Measurements from ENCODE around the gene NAT9.

The NAT9 gene

DNA sequence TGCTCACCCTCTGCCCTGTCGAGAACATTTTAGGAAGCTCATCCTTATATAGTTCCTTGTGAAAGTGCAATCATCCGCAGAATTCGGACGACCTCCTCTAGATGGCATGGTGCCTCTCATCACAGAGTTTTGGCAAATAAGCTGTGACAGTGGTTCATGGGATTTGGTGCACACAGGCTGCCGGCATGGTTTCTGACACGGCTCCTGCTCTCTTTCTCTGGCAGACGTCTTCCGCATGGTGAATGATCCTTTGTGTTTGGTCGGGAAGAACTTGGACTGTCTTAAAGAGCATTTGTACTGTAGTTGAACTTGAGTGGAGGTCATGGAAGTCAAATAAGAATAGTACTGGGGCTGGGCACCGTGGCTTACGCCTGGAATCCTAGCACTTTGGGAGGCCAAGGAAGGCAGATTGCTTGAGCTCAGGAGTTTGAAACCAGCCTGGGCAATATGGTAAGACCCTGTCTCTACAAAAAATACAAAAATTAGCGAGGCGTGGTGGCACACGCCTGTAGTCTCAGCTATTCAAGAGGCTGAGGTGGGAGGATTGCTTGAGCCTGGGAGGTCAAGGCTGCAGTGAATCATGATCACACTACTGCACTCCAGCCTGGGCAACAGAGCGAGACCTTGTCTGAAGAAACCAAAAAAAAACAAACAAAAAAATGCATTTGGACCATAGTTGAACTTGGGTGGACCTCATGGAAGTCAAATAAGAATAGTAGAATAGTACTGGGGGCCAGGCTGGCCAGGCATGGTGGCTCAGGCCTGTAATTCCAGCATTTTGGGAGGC, 34.7 kb upstream of the NAT9 start:
- no peak for TF ChIP-seq CTCF (IDR thresholded peaks at IDR 0.05; ENCODE audit: low read depth, low read length)
- no peak for DNase-seq (ENCODE audit: extremely low read depth, low read depth)

DNA sequence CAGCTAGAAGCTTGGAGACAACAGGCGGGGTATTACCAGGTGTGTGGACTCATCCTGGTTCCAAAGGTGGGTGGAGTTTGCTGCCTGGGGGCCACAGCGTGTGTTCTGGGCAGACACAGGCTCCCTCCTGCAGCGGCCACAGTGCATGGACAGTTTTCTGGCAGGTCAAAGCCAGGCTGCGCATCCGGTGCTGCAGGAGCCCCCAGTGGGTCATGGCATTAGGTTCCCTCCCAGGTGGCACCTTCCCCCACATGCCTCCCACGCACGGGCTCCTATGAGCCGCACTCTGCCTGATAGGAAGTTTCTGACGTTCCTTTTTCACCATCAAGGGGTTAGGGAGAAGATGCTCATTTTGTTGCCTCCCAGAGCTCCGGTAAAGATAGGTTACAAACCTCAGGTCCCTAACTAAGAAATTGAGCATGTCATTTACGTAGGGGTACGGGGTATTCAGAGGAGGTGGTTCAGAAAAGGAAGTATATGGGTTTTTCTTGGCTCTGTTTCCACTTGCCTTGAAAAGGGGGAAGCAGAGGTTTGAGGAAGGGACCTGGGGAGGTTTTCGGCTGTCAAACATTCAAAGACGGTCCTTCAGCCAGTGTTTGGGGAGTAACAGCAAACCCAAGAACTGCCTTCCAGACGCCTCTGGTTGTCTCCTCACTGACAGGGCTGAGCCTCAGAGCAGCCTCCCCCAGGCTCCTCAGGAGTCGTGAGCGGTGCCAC, 32.7 kb upstream of the NAT9 start:
- TF ChIP-seq CTCF (IDR thresholded peaks at IDR 0.05; ENCODE audit: low read depth, low read length): no peak
- no peak for DNase-seq (ENCODE audit: extremely low read depth, low read depth)

DNA sequence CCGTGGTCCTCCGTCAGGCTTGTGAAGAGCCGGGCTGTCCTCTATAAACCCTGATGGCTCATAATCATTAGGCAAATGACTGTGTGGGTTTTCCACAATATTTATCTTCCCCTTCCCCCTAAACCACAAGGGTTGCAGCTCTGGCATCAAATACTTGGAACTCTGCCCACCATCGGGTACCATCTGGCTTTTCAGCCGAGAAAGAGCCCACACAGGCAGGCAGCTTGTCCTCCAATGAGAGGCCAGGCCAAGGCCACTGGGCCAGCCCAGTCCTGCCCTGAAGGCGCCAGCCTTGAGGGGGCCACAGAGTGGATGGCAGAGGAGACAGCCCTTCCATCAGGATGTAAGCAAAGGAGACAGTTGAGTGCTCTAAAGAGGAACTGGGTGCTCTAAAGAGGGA, 31.8 kb upstream of the NAT9 start:
- TF ChIP-seq CTCF (IDR thresholded peaks at IDR 0.05; ENCODE audit: low read depth, low read length): no peak
- no peak for DNase-seq (ENCODE audit: extremely low read depth, low read depth)

GRCh38 chr17:74807441-74807840, 31.3 kb upstream of the NAT9 start:
- TF ChIP-seq CTCF (IDR thresholded peaks at IDR 0.05; ENCODE audit: low read depth, low read length): no peak
- no peak for DNase-seq (ENCODE audit: extremely low read depth, low read depth)

DNA sequence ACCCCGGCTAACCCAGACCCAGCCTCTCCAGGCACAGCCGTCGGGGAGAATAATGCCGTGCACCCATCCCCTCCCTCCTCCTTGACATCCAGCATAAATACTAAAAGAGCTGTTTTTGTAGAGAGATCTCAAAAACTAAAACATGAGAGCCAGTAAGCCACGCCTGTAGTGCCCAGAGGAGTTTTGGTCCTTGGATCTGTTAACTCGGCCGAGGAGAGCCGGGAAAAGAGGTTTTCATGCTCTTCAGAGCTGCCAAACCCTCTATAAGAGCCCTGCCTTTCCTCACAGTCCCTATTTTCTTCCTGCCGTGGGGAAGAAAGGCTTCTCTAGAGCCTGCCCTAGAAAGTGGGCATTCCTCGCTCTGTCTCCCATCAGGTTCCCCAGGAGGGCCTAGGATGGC, 30.2 kb upstream of the NAT9 start:
- TF ChIP-seq CTCF (IDR thresholded peaks at IDR 0.05; ENCODE audit: low read depth, low read length): no peak
- no peak for DNase-seq (ENCODE audit: extremely low read depth, low read depth)

DNA sequence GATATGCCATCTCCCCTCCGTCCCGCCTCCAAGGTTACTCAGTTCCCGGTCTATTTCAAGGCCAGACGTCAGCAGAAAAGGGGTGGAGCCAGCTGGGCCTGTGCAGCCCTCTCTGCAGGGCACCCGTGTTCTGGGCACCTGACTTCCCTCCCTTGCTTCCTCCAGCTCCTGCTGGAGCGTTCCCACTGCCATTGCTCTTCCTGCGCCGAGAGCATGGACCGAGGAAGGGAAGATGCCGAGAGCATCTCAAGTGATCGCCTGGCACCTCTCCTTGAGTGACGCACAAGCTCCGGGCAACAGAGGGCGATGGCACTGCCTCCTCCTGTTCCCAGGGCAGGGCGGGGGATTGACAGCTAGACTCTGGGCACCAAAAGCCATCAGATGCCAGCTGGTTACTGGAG, 29.4 kb upstream of the NAT9 start:
- TF ChIP-seq CTCF (IDR thresholded peaks at IDR 0.05; ENCODE audit: low read depth, low read length): no peak
- no peak for DNase-seq (ENCODE audit: extremely low read depth, low read depth)

GRCh38 chr17:74804683-74805082, 28.5 kb upstream of the NAT9 start:
- no peak for DNase-seq (ENCODE audit: extremely low read depth, low read depth)
- TF ChIP-seq CTCF (IDR thresholded peaks at IDR 0.05; ENCODE audit: low read depth, low read length): no peak
